Peyer's patch (tissue), 4 donors: ENCODE measurements around the gene PDK4. TPM values are rescaled to one million over a fixed set of nuclear protein-coding genes. Genes with fewer than 3 reads are reported as not detected.

ENCODE experiments used
- DNase-seq, 3 donors: peaks; one replicate each; pipeline ENCODE4 v3.0.0-alpha.2; 2017 to 2019
- H3K27ac ChIP-seq, 4 donors: fragments of 200-600 bp; sonication (generic); one replicate each; pipeline ENCODE4 v1.5.1; 2016 to 2019
- H3K27me3 ChIP-seq, 2 donors: fragments of 200-600 bp; sonication (generic); one replicate each; pipeline ENCODE4 v1.5.1; 2019
- H3K36me3 ChIP-seq, 3 donors: fragments of 200-600 bp; sonication (generic); one replicate each; pipeline ENCODE4 v1.5.1; 2016 to 2019
- H3K4me1 ChIP-seq, 4 donors: fragments of 200-600 bp; sonication (generic); one replicate each; pipeline ENCODE4 v1.5.1; 2016 to 2019
- H3K4me3 ChIP-seq, 4 donors: fragments of 200-600 bp; sonication (generic); 1 replicate in 3 of 4; 2 replicates in 1 of 4; pipeline ENCODE4 v1.5.1; 2016 to 2019; ENCODE audit warnings: mild to moderate bottlenecking in 1 of 4
- H3K9me3 ChIP-seq, 4 donors: fragments of 200-600 bp; sonication (generic); one replicate each; pipeline ENCODE4 v1.5.1; 2016 to 2019; ENCODE audit warnings: mild to moderate bottlenecking in 1 of 4
- CTCF ChIP-seq, 6 experiments: fragments of 450-650 bp in 4 of 6; fragments of 200-600 bp in 2 of 6; sonication (generic) in 1 of 6; IDR thresholded peaks; one replicate each; pipeline ENCODE4 v1.5.1; 2017 to 2019; ENCODE audit warnings: antibody characterized with exemption in 6 of 6, mild to moderate bottlenecking in 3 of 6, moderate library complexity in 1 of 6
- POLR2A ChIP-seq, 2 donors: fragments of 450-650 bp; IDR thresholded peaks; one replicate each; pipeline ENCODE4 v1.5.1; 2017; ENCODE audit warnings: antibody characterized with exemption in 2 of 2, mild to moderate bottlenecking in 2 of 2, moderate library complexity in 2 of 2
- total RNA-seq, 4 donors: library from RNA; depleted of rRNA; stranded (reverse); fragments of >200 nt; gene quantifications; one replicate each; pipeline ENCODE4 v1.1.0, GENCODE V29; 2016

Gene PDK4
- 100 to 1,000 TPM; 130 to 664 (median 240) TPM for total RNA-seq

GRCh38 chr7:95596198-95597063, at the start of gene PDK4:
Gene PDK4, minus strand, starts transcription at chr7:95596516. Its CDS starts 223 bp downstream, at chr7:95596293.
- peak; percentile 62 to 96 (median 94) for DNase-seq
- peaks cover 0 to under 1% (median 0%) of the 10 kb centered on the region in 4 donors for H3K4me1 ChIP-seq
- H3K27ac ChIP-seq: peak within 1 kb of the TSS; percentile 79 to 93 (median 90)
- H3K36me3 ChIP-seq: peaks cover 0 to 32% (median 4%) of the 10 kb centered on the region in 3 donors
- peak within 1 kb of the TSS; percentile 43 to 73 (median 60) for H3K4me3 ChIP-seq
- H3K27me3 ChIP-seq: no peaks in the 10 kb centered on the region
- TF ChIP-seq POLR2A (IDR thresholded peaks at IDR 0.05): peak; percentile 78 to 98
- peak in 1 of 6 experiments; percentile 18 for TF ChIP-seq CTCF (IDR thresholded peaks at IDR 0.05)
- no peaks in the 10 kb centered on the region for H3K9me3 ChIP-seq

- H3K4me3 ChIP-seq: no peak overlapping the region
- DNase-seq: no peak
These were observed 45.9 kb upstream of the PDK4 start for GRCh38 chr7:95642173-95642572.

GRCh38 chr7:95636140-95636940, 40.0 kb upstream of the PDK4 start:
- TF ChIP-seq CTCF (IDR thresholded peaks at IDR 0.05): no peak
- TF ChIP-seq POLR2A (IDR thresholded peaks at IDR 0.05): no peak
- H3K4me3 ChIP-seq: no peak overlapping the region
- DNase-seq: no peak

More at GRCh38 chr7:95642173-95642572, 45.9 kb upstream of the PDK4 start:
- no peaks in the 10 kb centered on the region for H3K9me3 ChIP-seq
- TF ChIP-seq POLR2A (IDR thresholded peaks at IDR 0.05): no peak
- no peaks in the 10 kb centered on the region for H3K36me3 ChIP-seq
- no peak overlapping the region for H3K27ac ChIP-seq
- H3K27me3 ChIP-seq: no peaks in the 10 kb centered on the region
- no peaks in the 10 kb centered on the region for H3K4me1 ChIP-seq

GRCh38 chr7:95632609-95633008, 36.3 kb upstream of the PDK4 start:
- no peak for DNase-seq
- Histone ChIP-seq H3K4me3 (no peak overlapping the region), H3K4me1 (peaks cover 0 to 7% (median 0%) of the 10 kb centered on the region in 4 donors), H3K36me3 (no peaks in the 10 kb centered on the region), H3K27ac (no peak overlapping the region), H3K27me3 (no peaks in the 10 kb centered on the region), H3K9me3 (no peaks in the 10 kb centered on the region)
- TF ChIP-seq POLR2A (IDR thresholded peaks at IDR 0.05) (no peak), CTCF (IDR thresholded peaks at IDR 0.05) (no peak)

More at GRCh38 chr7:95636140-95636940, 40.0 kb upstream of the PDK4 start:
- H3K27ac ChIP-seq: no peak overlapping the region
- H3K27me3 ChIP-seq: no peaks in the 10 kb centered on the region
- no peaks in the 10 kb centered on the region for H3K36me3 ChIP-seq
- no peaks in the 10 kb centered on the region for H3K4me1 ChIP-seq
- H3K9me3 ChIP-seq: no peaks in the 10 kb centered on the region

GRCh38 chr7:95631527-95631926, 35.2 kb upstream of the PDK4 start:
- H3K36me3 ChIP-seq: no peaks in the 10 kb centered on the region
- H3K4me3 ChIP-seq: no peak overlapping the region
- no peak for DNase-seq
- no peaks in the 10 kb centered on the region for H3K9me3 ChIP-seq
- H3K4me1 ChIP-seq: peaks cover 0 to 7% (median 0%) of the 10 kb centered on the region in 4 donors
- TF ChIP-seq CTCF (IDR thresholded peaks at IDR 0.05) (no peak), POLR2A (IDR thresholded peaks at IDR 0.05) (no peak)
- H3K27me3 ChIP-seq: no peaks in the 10 kb centered on the region
- H3K27ac ChIP-seq: peak overlapping the region in 2 of 4 donors; percentile 12 to 75
